ENCODE data around the gene YWHAH. TPM values are rescaled to one million over a fixed set of nuclear protein-coding genes. Genes with fewer than 3 reads are reported as not detected.
A peak's percentile ranks its signal among the peaks of the same experiment; 100 is the strongest.

Gene YWHAH
- total RNA-seq, 2 donors from 2014 or later: 162 to 193 TPM

- H3K27me3 Mint-ChIP-seq (ENCODE audit: insufficient read depth): no peaks in the 10 kb centered on the region
- no peak overlapping the region for H3K4me3 Mint-ChIP-seq
Measured at GRCh38 chr22:31897842-31898805, 46.2 kb upstream of the YWHAH start.

DNA sequence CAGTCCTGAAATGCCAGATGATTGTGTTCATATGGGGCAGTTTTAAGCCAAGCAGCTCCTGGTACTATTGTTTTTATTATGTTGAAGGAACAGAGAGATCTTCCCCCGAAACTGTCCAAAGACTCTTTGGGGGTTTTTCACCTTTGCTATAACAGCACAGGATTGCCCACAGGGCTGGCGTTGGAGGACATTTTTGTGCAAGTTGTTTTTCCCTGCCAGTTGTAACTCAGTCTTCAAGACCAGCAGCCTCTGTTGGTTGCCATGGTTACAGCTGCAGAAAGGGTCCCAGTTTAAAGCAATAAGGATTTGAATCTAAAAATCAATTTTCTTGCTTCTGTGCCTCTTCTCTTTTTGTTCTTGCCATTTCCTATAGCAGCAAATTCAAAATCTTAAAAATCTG is 45.4 kb upstream of the YWHAH start:
- TF ChIP-seq, protein P1, sequence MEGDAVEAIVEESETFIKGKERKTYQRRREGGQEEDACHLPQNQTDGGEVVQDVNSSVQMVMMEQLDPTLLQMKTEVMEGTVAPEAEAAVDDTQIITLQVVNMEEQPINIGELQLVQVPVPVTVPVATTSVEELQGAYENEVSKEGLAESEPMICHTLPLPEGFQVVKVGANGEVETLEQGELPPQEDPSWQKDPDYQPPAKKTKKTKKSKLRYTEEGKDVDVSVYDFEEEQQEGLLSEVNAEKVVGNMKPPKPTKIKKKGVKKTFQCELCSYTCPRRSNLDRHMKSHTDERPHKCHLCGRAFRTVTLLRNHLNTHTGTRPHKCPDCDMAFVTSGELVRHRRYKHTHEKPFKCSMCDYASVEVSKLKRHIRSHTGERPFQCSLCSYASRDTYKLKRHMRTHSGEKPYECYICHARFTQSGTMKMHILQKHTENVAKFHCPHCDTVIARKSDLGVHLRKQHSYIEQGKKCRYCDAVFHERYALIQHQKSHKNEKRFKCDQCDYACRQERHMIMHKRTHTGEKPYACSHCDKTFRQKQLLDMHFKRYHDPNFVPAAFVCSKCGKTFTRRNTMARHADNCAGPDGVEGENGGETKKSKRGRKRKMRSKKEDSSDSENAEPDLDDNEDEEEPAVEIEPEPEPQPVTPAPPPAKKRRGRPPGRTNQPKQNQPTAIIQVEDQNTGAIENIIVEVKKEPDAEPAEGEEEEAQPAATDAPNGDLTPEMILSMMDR (conservative IDR thresholded peaks at IDR 0.05): no peak
- H3K27ac Mint-ChIP-seq: no peak overlapping the region
- Histone ChIP-seq H3K27me3 (ENCODE audit: control insufficient read depth, insufficient read depth, low read length, poor library complexity, severe bottlenecking) (no peaks in the 10 kb centered on the region), H3K4me1 (ENCODE audit: control insufficient read depth, insufficient read depth, low read length) (peaks cover 4% of the 10 kb centered on the region), H3K36me3 (ENCODE audit: control insufficient read depth, insufficient read depth, low read length) (peaks cover 10% of the 10 kb centered on the region), H3K27ac (ENCODE audit: low read depth, low read length) (peak overlapping the region; percentile 68), H3K4me3 (ENCODE audit: low read length) (no peak overlapping the region), H3K9me3 (ENCODE audit: control insufficient read depth, low read length) (no peaks in the 10 kb centered on the region), H3K9ac (ENCODE audit: extremely low read depth, low read length, poor library complexity, severe bottlenecking) (no peak overlapping the region)
- H3K4me3 Mint-ChIP-seq: no peak overlapping the region
- H3K9me3 Mint-ChIP-seq: no peaks in the 10 kb centered on the region
- no peak for DNase-seq
- H3K36me3 Mint-ChIP-seq (ENCODE audit: low read depth): peaks cover 12% of the 10 kb centered on the region
- H3K27me3 Mint-ChIP-seq (ENCODE audit: insufficient read depth): no peaks in the 10 kb centered on the region
- 82 to 94% methylated on average over 1 to 2 of the region's 2 CpGs for WGBS, 2 experiments (ENCODE audit: insufficient coverage in 1 of 2, insufficient read length in 1 of 2)
- peaks cover 12% of the 10 kb centered on the region for H3K4me1 Mint-ChIP-seq

More at GRCh38 chr22:31897842-31898805, 46.2 kb upstream of the YWHAH start:
- Histone ChIP-seq H3K9me3 (ENCODE audit: control insufficient read depth, low read length) (no peaks in the 10 kb centered on the region), H3K27ac (ENCODE audit: low read depth, low read length) (peak overlapping the region; percentile 68), H3K36me3 (ENCODE audit: control insufficient read depth, insufficient read depth, low read length) (peaks cover 10% of the 10 kb centered on the region), H3K9ac (ENCODE audit: extremely low read depth, low read length, poor library complexity, severe bottlenecking) (no peak overlapping the region), H3K4me1 (ENCODE audit: control insufficient read depth, insufficient read depth, low read length) (peaks cover 4% of the 10 kb centered on the region), H3K4me3 (ENCODE audit: low read length) (no peak overlapping the region), H3K27me3 (ENCODE audit: control insufficient read depth, insufficient read depth, low read length, poor library complexity, severe bottlenecking) (no peaks in the 10 kb centered on the region)
- DNase-seq: no peak
- WGBS, 2 experiments (ENCODE audit: insufficient coverage in 1 of 2, insufficient read length in 1 of 2): 84 to 87% methylated on average over 15 to 16 of the region's 16 CpGs
- no peaks in the 10 kb centered on the region for H3K9me3 Mint-ChIP-seq
- H3K36me3 Mint-ChIP-seq (ENCODE audit: low read depth): peaks cover 17% of the 10 kb centered on the region
- H3K4me1 Mint-ChIP-seq: peaks cover 12% of the 10 kb centered on the region
- H3K27ac Mint-ChIP-seq: no peak overlapping the region
- TF ChIP-seq, protein P1 (conservative IDR thresholded peaks at IDR 0.05): no peak

DNA sequence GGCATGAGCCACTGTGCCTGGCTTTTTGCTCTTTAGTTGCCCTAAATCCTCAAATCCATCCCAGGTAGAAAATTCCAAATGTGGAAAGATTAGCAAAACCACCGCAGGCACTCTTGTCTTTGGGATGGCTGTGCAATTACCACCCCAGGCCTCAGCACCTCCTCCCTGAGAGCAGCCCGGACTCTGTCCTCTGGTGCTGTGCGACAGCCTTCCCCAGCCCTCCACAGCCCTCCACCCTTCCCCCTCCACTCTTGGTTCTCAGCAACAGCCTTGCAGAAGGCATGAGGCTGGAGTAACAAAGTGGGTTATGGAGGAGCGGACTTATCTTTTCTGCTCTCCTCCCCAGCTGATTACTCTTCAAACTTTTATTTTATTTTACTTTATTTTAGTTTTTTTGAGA is 44.7 kb upstream of the YWHAH start:
- Histone ChIP-seq H3K4me1 (ENCODE audit: control insufficient read depth, insufficient read depth, low read length) (peaks cover 4% of the 10 kb centered on the region), H3K9me3 (ENCODE audit: control insufficient read depth, low read length) (no peaks in the 10 kb centered on the region), H3K27me3 (ENCODE audit: control insufficient read depth, insufficient read depth, low read length, poor library complexity, severe bottlenecking) (no peaks in the 10 kb centered on the region), H3K27ac (ENCODE audit: low read depth, low read length) (no peak overlapping the region), H3K4me3 (ENCODE audit: low read length) (no peak overlapping the region), H3K9ac (ENCODE audit: extremely low read depth, low read length, poor library complexity, severe bottlenecking) (no peak overlapping the region), H3K36me3 (ENCODE audit: control insufficient read depth, insufficient read depth, low read length) (peaks cover 10% of the 10 kb centered on the region)
- 85 to 98% methylated on average over 2 to 3 of the region's 4 CpGs for WGBS, 2 experiments (ENCODE audit: insufficient coverage in 1 of 2, insufficient read length in 1 of 2)
- Mint-ChIP-seq H3K9me3 (no peaks in the 10 kb centered on the region), H3K36me3 (ENCODE audit: low read depth) (peaks cover 18% of the 10 kb centered on the region), H3K27ac (no peak overlapping the region), H3K4me3 (no peak overlapping the region), H3K27me3 (ENCODE audit: insufficient read depth) (no peaks in the 10 kb centered on the region), H3K4me1 (peaks cover 12% of the 10 kb centered on the region)
- DNase-seq: no peak
- TF ChIP-seq, protein P1 (conservative IDR thresholded peaks at IDR 0.05): no peak
